Measurements from ENCODE around the gene GPI. TPM values are rescaled to one million over a fixed set of nuclear protein-coding genes. Genes with fewer than 3 reads are reported as not detected.
A peak's percentile ranks its signal among the peaks of the same experiment; 100 is the strongest.

Gene GPI
- total RNA-seq, 5 donors from 2014 or later (not counting 1 experiment from before 2014, with no cell fraction given) = 108 to 132 (median 126) TPM

DNA sequence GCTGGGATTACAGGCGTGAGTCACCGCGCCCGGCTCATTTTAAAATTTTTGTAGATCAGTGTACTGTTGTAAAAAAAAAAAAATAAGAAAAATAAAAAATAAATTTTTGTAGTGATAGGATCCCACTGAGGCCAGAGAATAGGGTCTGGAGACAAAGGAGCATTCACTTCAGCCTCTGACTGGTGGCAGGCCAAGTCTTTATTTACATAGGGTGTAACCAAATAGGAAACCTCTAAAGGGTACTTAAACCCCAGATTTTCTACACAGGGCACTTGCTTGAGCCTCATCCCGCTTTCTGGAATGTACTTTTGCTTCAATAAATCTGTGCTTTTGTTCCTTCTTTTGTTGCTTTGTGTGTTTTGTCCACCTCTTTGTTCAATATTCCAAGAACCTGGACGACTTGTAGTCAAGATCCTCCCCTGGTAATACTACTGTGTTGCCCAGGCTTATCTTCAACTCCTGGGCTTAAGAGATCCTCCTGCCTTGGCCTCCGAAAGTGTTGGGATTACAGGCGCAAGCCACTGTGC lies 37.1 kb downstream of the GPI start:
- WGBS (ENCODE audit: insufficient coverage) = 100% methylated on average over 2 of the region's 8 CpGs
- no peak overlapping the region for H3K4me3 ChIP-seq (ENCODE audit: control insufficient read depth in 1 of 2, extremely low read depth in 1 of 2, low read length in 1 of 2)
- ATAC-seq (replicated peaks in 1 of 4) (no peak), DNase-seq (no peak)
- peaks cover 3 to 20% of the 10 kb centered on the region in 2 donors for H3K36me3 ChIP-seq (ENCODE audit: control insufficient read depth in 2 of 2, extremely low read depth in 1 of 2, insufficient read depth in 1 of 2, low read length in 1 of 2)
- POLR2A ChIA-PET = no interaction called here
- Mint-ChIP-seq H3K27me3 (no peaks in the 10 kb centered on the region), H3K27ac (no peak overlapping the region), H3K4me1 (peaks cover 9 to 20% (median 11%) of the 10 kb centered on the region in 3 donors), H3K9me3 (no peaks in the 10 kb centered on the region), H3K36me3 (peaks cover 15% of the 10 kb centered on the region), H3K4me3 (no peak overlapping the region)
- CTCF ChIA-PET = no interaction called here
- H3K27ac ChIP-seq (ENCODE audit: low read length) = no peak overlapping the region
- H3K9me3 ChIP-seq = no peaks in the 10 kb centered on the region
- no peaks in the 10 kb centered on the region for H3K27me3 ChIP-seq (replicated peaks in 1 of 2; ENCODE audit: control insufficient read depth in 2 of 2, extremely low read depth in 1 of 2, insufficient read depth in 2 of 2, low read length in 1 of 2)
- H3K4me1 ChIP-seq (ENCODE audit: control insufficient read depth in 1 of 2, extremely low read depth in 1 of 2, insufficient read depth in 2 of 2, low read length in 2 of 2) = peaks cover 2 to 24% of the 10 kb centered on the region in 2 experiments

DNA sequence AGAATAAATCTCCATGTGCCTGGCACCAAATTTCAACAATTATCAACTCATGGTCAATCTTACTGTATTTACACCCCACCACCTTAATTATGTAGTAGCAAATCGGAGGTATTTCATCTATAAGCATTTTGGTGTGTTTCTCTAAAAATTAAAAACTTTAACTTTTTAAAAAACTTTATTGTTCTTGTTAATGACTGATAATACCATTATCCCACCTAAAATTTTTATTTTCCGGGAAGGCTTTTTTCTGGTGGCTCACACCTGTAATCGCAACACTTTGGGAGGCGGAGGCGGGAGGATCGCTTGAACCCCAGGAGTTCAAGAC lies 38.8 kb downstream of the GPI start:
- Mint-ChIP-seq H3K36me3 (peaks cover 16% of the 10 kb centered on the region), H3K27me3 (no peaks in the 10 kb centered on the region), H3K4me1 (peaks cover 18 to 26% (median 22%) of the 10 kb centered on the region in 3 donors), H3K9me3 (no peaks in the 10 kb centered on the region), H3K27ac (peak overlapping the region; percentile 86), H3K4me3 (peak overlapping the region; percentile 90 to 93 (median 91))
- Histone ChIP-seq H3K4me3 (ENCODE audit: control insufficient read depth in 1 of 2, extremely low read depth in 1 of 2, low read length in 1 of 2) (peak overlapping the region; percentile 90 to 99), H3K4me1 (ENCODE audit: control insufficient read depth in 1 of 2, extremely low read depth in 1 of 2, insufficient read depth in 2 of 2, low read length in 2 of 2) (peaks cover 2 to 26% of the 10 kb centered on the region in 2 experiments), H3K9me3 (no peaks in the 10 kb centered on the region), H3K27me3 (replicated peaks in 1 of 2; ENCODE audit: control insufficient read depth in 2 of 2, extremely low read depth in 1 of 2, insufficient read depth in 2 of 2, low read length in 1 of 2) (no peaks in the 10 kb centered on the region), H3K36me3 (ENCODE audit: control insufficient read depth in 2 of 2, extremely low read depth in 1 of 2, insufficient read depth in 1 of 2, low read length in 1 of 2) (peaks cover 0 to 22% of the 10 kb centered on the region in 2 donors), H3K27ac (ENCODE audit: low read length) (peak overlapping the region; percentile 61)
- CTCF ChIA-PET = no interaction called here
- DNase-seq = peak in 1 of 35 experiments; percentile 2
- POLR2A ChIA-PET = interaction anchor here in 1 of 2 donors (0.6 kb wide), 1 partner anchor 95 kb away, joined by 3 read pairs; no protein-coding TSS in a partner anchor
- no CpG with 5 or more reads among the region's 6 CpGs for WGBS (ENCODE audit: insufficient coverage)
- peak in 2 of 4 experiments; percentile 6 to 7 for ATAC-seq (replicated peaks in 1 of 4)

DNA sequence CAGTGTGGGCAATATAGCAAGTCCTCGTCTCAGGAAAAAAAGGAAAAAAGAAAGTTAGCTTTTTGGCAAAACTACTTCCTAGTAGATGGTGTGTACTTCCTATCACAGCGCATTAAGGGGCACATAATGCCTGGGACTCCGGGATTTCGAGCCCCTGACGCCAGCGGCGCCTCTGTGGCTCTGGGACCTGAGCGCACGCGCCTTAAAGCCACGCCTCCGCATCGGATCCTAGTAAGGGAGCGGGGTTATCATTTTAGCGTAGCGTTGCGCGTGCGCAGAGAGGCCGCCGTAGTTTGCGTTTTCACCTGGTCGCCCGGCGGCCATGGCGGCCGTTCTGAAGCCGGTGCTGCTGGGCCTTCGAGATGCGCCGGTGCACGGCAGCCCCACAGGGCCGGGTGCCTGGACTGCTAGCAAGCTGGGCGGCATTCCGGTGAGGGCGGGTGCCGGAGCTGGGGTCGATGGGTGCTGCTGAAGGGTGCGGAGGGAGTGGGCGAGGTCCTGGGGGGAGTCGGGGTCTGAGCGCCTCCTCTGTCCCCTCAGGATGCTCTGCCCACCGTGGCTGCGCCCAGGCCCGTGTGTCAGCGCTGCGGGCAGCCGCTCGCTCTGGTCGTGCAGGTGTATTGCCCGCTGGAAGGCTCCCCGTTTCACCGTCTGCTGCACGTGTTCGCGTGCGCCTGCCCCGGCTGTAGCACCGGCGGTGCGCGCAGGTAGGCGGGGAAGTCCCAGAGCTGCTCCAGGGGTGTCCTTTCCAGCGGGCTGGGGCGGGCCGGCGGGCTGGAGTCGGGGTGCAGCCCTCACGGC lies 39.3 kb downstream of the GPI start, which contains the start of gene PDCD2L:
PDCD2L (plus strand) TSS at position 291 of the 801 bp plus-strand sequence; CDS start at position 323, 32 bp downstream.
- Histone ChIP-seq H3K27ac (ENCODE audit: low read length) (peak within 1 kb of the TSS; percentile 61), H3K36me3 (ENCODE audit: control insufficient read depth in 2 of 2, extremely low read depth in 1 of 2, insufficient read depth in 1 of 2, low read length in 1 of 2) (peaks cover 0 to 22% of the 10 kb centered on the region in 2 donors), H3K4me3 (ENCODE audit: control insufficient read depth in 1 of 2, extremely low read depth in 1 of 2, low read length in 1 of 2) (peak within 1 kb of the TSS; percentile 90 to 99), H3K27me3 (replicated peaks in 1 of 2; ENCODE audit: control insufficient read depth in 2 of 2, extremely low read depth in 1 of 2, insufficient read depth in 2 of 2, low read length in 1 of 2) (no peaks in the 10 kb centered on the region), H3K4me1 (ENCODE audit: control insufficient read depth in 1 of 2, extremely low read depth in 1 of 2, insufficient read depth in 2 of 2, low read length in 2 of 2) (peaks cover 2 to 26% of the 10 kb centered on the region in 2 experiments), H3K9me3 (no peaks in the 10 kb centered on the region)
- no peaks in the 10 kb centered on the region for H3K27me3 Mint-ChIP-seq
- ATAC-seq (replicated peaks in 1 of 4) (peak; percentile 96 to 97 (median 96)), DNase-seq (peak; percentile 78 to 97 (median 90))
- CTCF ChIA-PET = no interaction called here
- H3K9me3 Mint-ChIP-seq = no peaks in the 10 kb centered on the region
- H3K36me3 Mint-ChIP-seq = peaks cover 17% of the 10 kb centered on the region
- POLR2A ChIA-PET = interaction anchor here in 1 of 2 donors (0.6 kb wide), 1 partner anchor 96 kb away, joined by 3 read pairs; no protein-coding TSS in a partner anchor
- under 1% methylated on average over 58 of the region's 69 CpGs for WGBS (ENCODE audit: insufficient coverage)
- peaks cover 22 to 31% (median 27%) of the 10 kb centered on the region in 3 donors for H3K4me1 Mint-ChIP-seq
- H3K27ac Mint-ChIP-seq = peak within 1 kb of the TSS; percentile 86
- peak within 1 kb of the TSS; percentile 90 to 93 (median 91) for H3K4me3 Mint-ChIP-seq

DNA sequence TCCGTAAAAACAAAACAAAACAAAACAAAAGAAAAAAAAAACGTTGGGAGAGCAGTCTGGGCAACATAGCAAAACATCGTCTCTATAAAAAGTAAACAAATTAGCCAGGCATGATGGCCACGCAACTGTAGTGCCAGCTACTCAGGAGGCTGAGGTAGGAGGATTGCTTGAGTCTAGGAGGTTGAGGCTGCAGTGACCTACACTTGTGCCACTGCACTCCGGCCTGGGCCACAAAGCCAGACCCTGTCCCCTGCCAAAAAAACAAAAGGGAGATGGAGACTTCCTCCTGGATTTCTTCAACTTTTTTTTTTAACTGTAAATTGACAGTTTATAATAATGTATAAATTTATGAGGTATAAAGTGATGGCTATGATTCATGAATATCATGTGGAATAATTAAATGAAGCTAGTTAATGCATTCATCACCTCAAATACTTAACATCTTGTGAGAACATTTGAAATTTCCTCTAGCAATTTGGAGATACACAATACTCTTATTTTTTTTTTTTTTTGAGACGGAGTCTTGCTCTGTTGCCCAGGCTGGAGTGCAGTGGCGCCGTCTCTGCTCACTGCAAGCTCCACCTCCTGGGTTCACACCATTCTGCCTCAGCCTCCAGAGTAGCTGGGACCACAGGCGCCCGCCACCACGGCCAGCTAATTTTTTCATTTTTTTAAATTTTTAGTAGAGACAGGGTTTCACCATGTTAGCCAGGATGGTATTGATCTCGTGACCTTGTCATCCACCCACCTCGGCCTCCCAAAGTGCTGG lies 41.1 kb downstream of the GPI start:
- peaks cover 24 to 33% (median 32%) of the 10 kb centered on the region in 3 donors for H3K4me1 Mint-ChIP-seq
- no peaks in the 10 kb centered on the region for H3K9me3 Mint-ChIP-seq
- H3K36me3 Mint-ChIP-seq = peaks cover 13% of the 10 kb centered on the region
- Histone ChIP-seq H3K4me3 (ENCODE audit: control insufficient read depth in 1 of 2, extremely low read depth in 1 of 2, low read length in 1 of 2) (no peak overlapping the region), H3K4me1 (ENCODE audit: control insufficient read depth in 1 of 2, extremely low read depth in 1 of 2, insufficient read depth in 2 of 2, low read length in 2 of 2) (peaks cover 2 to 26% of the 10 kb centered on the region in 2 experiments), H3K36me3 (ENCODE audit: control insufficient read depth in 2 of 2, extremely low read depth in 1 of 2, insufficient read depth in 1 of 2, low read length in 1 of 2) (peaks cover 0 to 14% of the 10 kb centered on the region in 2 donors), H3K27me3 (replicated peaks in 1 of 2; ENCODE audit: control insufficient read depth in 2 of 2, extremely low read depth in 1 of 2, insufficient read depth in 2 of 2, low read length in 1 of 2) (no peaks in the 10 kb centered on the region), H3K9me3 (no peaks in the 10 kb centered on the region), H3K27ac (ENCODE audit: low read length) (no peak overlapping the region)
- no peak overlapping the region for H3K27ac Mint-ChIP-seq
- POLR2A ChIA-PET = interaction anchor here in 1 of 2 donors (0.6 to 0.7 kb wide), 2 partner anchors 26 to 98 kb away, joined by 3 to 5 read pairs; no protein-coding TSS in a partner anchor
- CTCF ChIA-PET = no interaction called here
- DNase-seq (no peak), ATAC-seq (replicated peaks in 1 of 4) (no peak)
- no peaks in the 10 kb centered on the region for H3K27me3 Mint-ChIP-seq
- 100% methylated on average over 2 of the region's 13 CpGs for WGBS (ENCODE audit: insufficient coverage)
- H3K4me3 Mint-ChIP-seq = peak overlapping the region in 2 of 3 donors; percentile 42 to 90

DNA sequence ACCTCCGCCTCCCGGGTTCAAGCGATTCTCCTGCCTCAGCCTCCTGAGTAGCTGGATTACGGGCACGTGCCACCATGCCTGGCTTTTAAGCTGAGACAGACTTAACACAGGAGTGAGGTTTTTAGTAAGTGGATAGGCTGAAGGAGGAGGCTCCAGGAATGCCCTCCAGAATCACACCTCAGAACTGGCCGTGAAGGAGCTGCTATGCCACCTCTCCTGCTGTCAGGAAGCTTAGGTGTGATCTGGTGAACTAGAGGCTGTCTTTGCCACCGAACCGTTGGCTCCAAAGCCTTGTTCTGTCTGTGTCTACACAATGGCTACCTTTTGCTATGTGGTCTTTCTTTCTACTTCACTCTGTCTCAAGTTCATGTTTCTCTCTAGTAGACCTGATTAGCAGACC lies 43.4 kb downstream of the GPI start:
- no peaks in the 10 kb centered on the region for H3K27me3 ChIP-seq (replicated peaks in 1 of 2; ENCODE audit: control insufficient read depth in 2 of 2, extremely low read depth in 1 of 2, insufficient read depth in 2 of 2, low read length in 1 of 2)
- ATAC-seq (replicated peaks in 1 of 4) = no peak
- WGBS (ENCODE audit: insufficient coverage) = no CpG with 5 or more reads among the region's 8 CpGs
- ChIA-PET POLR2A (no interaction called here), CTCF (interaction anchor here (0.7 to 1.0 kb wide), 2 partner anchors 81 to 311 kb away, joined by 3 read pairs; no protein-coding TSS in a partner anchor)
- no peak for DNase-seq
- Mint-ChIP-seq H3K4me1 (peaks cover 24 to 33% (median 30%) of the 10 kb centered on the region in 3 donors), H3K27ac (no peak overlapping the region), H3K4me3 (no peak overlapping the region), H3K9me3 (no peaks in the 10 kb centered on the region), H3K27me3 (no peaks in the 10 kb centered on the region), H3K36me3 (peaks cover 14% of the 10 kb centered on the region)
- H3K4me1 ChIP-seq (ENCODE audit: control insufficient read depth in 1 of 2, extremely low read depth in 1 of 2, insufficient read depth in 2 of 2, low read length in 2 of 2) = peaks cover 2 to 26% of the 10 kb centered on the region in 2 experiments
- no peaks in the 10 kb centered on the region for H3K9me3 ChIP-seq
- H3K27ac ChIP-seq (ENCODE audit: low read length) = no peak overlapping the region
- H3K4me3 ChIP-seq (ENCODE audit: control insufficient read depth in 1 of 2, extremely low read depth in 1 of 2, low read length in 1 of 2) = no peak overlapping the region
- peaks cover 0 to 25% of the 10 kb centered on the region in 2 donors for H3K36me3 ChIP-seq (ENCODE audit: control insufficient read depth in 2 of 2, extremely low read depth in 1 of 2, insufficient read depth in 1 of 2, low read length in 1 of 2)
